ENCODE measurements around the gene FAT1.

GRCh38 chr4:186757696-186758355, 34.2 kb upstream of the FAT1 start:
- TF ChIP-seq CTCF (IDR thresholded peaks at IDR 0.05) (no peak), POLR2A (IDR thresholded peaks at IDR 0.05) (no peak)

All from lower leg skin (tissue), 3 donors.